ENCODE results near the gene ZYX. TPM values are rescaled to one million over a fixed set of nuclear protein-coding genes. Genes with fewer than 3 reads are reported as not detected.

The ZYX gene
- total RNA-seq, 2 experiments from 2014 or later: 189 TPM

GRCh38 chr7:143355450-143356385 is 25.4 kb upstream of the ZYX start:
- ChIA-PET POLR2A (no interaction called here), CTCF (interaction anchor here (0.9 to 2.1 kb wide), 5 partner anchors 9 to 15 kb away, joined by 3 to 10 read pairs (median 4); no protein-coding TSS in a partner anchor)
- no peak for DNase-seq
- Mint-ChIP-seq H3K9me3 (no peaks in the 10 kb centered on the region), H3K36me3 (ENCODE audit: low read depth) (no peaks in the 10 kb centered on the region), H3K27me3 (peaks cover 23% of the 10 kb centered on the region), H3K4me1 (no peaks in the 10 kb centered on the region), H3K27ac (no peak overlapping the region), H3K4me3 (no peak overlapping the region)

- DNase-seq: no peak
- peak overlapping the region; percentile 51 for H3K27ac Mint-ChIP-seq
- no peaks in the 10 kb centered on the region for H3K9me3 Mint-ChIP-seq
- peaks cover 30% of the 10 kb centered on the region for H3K27me3 Mint-ChIP-seq
- ChIA-PET POLR2A (no interaction called here), CTCF (interaction anchor here (2.0 to 2.1 kb wide), 2 partner anchors 11 to 15 kb away, joined by 5 to 10 read pairs; no protein-coding TSS in a partner anchor)
- H3K36me3 Mint-ChIP-seq (ENCODE audit: low read depth): no peaks in the 10 kb centered on the region
- H3K4me1 Mint-ChIP-seq: no peaks in the 10 kb centered on the region
- H3K4me3 Mint-ChIP-seq: no peak overlapping the region
Measured at GRCh38 chr7:143356414-143357050, 24.6 kb upstream of the ZYX start.

DNA sequence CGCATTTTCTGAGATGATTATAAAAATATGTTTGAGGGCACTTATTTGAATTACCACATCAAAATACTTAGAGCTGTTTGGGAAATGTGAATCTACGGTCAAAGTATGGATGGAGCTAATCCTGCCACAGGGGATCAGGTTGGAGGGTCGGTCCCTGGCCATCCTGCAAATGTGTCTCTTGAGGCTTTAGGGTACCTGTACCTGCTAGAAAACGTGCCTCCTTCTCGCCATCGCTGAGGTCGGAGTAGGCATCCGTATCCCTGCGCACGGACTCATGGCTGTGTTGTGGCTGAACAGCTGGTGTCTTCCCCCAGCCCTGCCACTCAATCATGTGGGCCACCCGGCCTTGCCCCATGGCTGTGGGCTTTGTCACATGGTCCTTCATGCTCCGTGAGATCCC is 22.5 kb upstream of the ZYX start:
- POLR2A ChIA-PET: interaction anchor here (0.7 kb wide), 1 partner anchor 17 kb away, joined by 3 read pairs; no protein-coding TSS in a partner anchor
- no peaks in the 10 kb centered on the region for H3K36me3 Mint-ChIP-seq (ENCODE audit: low read depth)
- peaks cover 41% of the 10 kb centered on the region for H3K27me3 Mint-ChIP-seq
- no peak overlapping the region for H3K27ac Mint-ChIP-seq
- no peak overlapping the region for H3K4me3 Mint-ChIP-seq
- CTCF ChIA-PET: interaction anchor here (0.6 to 2.3 kb wide), 3 partner anchors 17 to 201 kb away, joined by 3 to 11 read pairs (median 4); no protein-coding TSS in a partner anchor
- DNase-seq: no peak
- no peaks in the 10 kb centered on the region for H3K9me3 Mint-ChIP-seq
- peaks cover 8% of the 10 kb centered on the region for H3K4me1 Mint-ChIP-seq

GRCh38 chr7:143359771-143360353 is 21.3 kb upstream of the ZYX start:
- Mint-ChIP-seq H3K36me3 (ENCODE audit: low read depth) (no peaks in the 10 kb centered on the region), H3K9me3 (no peaks in the 10 kb centered on the region), H3K27ac (no peak overlapping the region), H3K27me3 (peaks cover 53% of the 10 kb centered on the region), H3K4me3 (no peak overlapping the region), H3K4me1 (peaks cover 8% of the 10 kb centered on the region)
- ChIA-PET POLR2A (no interaction called here), CTCF (interaction anchor here (1.1 to 2.3 kb wide), 8 partner anchors 9 to 40 kb away, joined by 3 to 11 read pairs (median 5); no protein-coding TSS in a partner anchor)
- DNase-seq: no peak

- Mint-ChIP-seq H3K4me1 (peaks cover 8% of the 10 kb centered on the region), H3K4me3 (peak overlapping the region; percentile 44), H3K27me3 (peaks cover 62% of the 10 kb centered on the region), H3K36me3 (ENCODE audit: low read depth) (no peaks in the 10 kb centered on the region), H3K9me3 (no peaks in the 10 kb centered on the region), H3K27ac (no peak overlapping the region)
- DNase-seq: no peak
- ChIA-PET CTCF (interaction anchor here (1.0 to 2.3 kb wide), 8 partner anchors 8 to 120 kb away, joined by 3 to 11 read pairs (median 5); no protein-coding TSS in a partner anchor), POLR2A (no interaction called here)
Measured at GRCh38 chr7:143360788-143361551, 20.2 kb upstream of the ZYX start.

DNA sequence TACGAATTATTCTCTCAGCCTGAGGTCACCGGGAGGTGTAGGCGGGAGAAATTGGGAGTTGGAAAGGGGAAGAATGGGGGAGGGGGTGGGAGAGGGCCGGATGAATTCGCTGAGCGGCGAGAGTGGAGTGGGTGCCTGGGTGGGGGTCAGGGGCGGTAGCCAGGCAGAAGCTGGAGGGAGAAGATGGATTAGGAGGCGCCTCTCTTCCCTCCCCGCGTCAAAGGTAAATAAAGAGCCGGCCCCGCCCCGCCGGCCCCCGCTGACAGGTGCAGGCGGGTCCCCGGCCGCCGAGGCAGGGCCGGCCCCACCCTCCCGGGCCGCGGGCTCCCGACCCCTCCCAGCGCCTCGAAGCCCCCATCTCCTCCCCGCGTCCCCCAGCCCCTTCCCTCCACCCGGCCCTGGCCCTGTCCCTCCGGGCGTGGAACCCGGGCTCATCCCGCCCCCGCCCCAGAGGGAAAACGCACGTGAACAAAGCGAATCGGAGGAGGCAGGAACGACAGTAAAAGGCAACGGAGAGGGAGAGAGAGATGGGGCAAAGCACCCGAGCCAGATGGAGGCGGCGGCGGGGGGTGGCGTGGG is 19.5 kb upstream of the ZYX start:
- H3K4me3 Mint-ChIP-seq: peak overlapping the region; percentile 78
- peaks cover 66% of the 10 kb centered on the region for H3K27me3 Mint-ChIP-seq
- DNase-seq: no peak
- no peaks in the 10 kb centered on the region for H3K9me3 Mint-ChIP-seq
- peaks cover 8% of the 10 kb centered on the region for H3K4me1 Mint-ChIP-seq
- POLR2A ChIA-PET: no interaction called here
- no peak overlapping the region for H3K27ac Mint-ChIP-seq
- no peaks in the 10 kb centered on the region for H3K36me3 Mint-ChIP-seq (ENCODE audit: low read depth)
- CTCF ChIA-PET: interaction anchor here (1.7 to 2.0 kb wide), 2 partner anchors 16 to 18 kb away, joined by 6 to 8 read pairs; no protein-coding TSS in a partner anchor

GRCh38 chr7:143362131-143363015 is 18.8 kb upstream of the ZYX start, which contains the start of gene FAM131B:
Gene FAM131B (minus strand): TSS chr7:143362713. CDS start chr7:143362603, 110 bp downstream.
- H3K27me3 Mint-ChIP-seq: peaks cover 63% of the 10 kb centered on the region
- ChIA-PET POLR2A (no interaction called here), CTCF (interaction anchor here (0.9 to 2.0 kb wide), 2 partner anchors 14 to 17 kb away, joined by 4 to 8 read pairs; no protein-coding TSS in a partner anchor)
- no peak within 1 kb of the TSS for H3K27ac Mint-ChIP-seq
- peaks cover 8% of the 10 kb centered on the region for H3K4me1 Mint-ChIP-seq
- no peaks in the 10 kb centered on the region for H3K9me3 Mint-ChIP-seq
- no peaks in the 10 kb centered on the region for H3K36me3 Mint-ChIP-seq (ENCODE audit: low read depth)
- peak within 1 kb of the TSS; percentile 78 for H3K4me3 Mint-ChIP-seq
- peak; percentile 35 for DNase-seq

GRCh38 chr7:143363016-143363937 is 17.9 kb upstream of the ZYX start:
- peaks cover 58% of the 10 kb centered on the region for H3K27me3 Mint-ChIP-seq

DNA sequence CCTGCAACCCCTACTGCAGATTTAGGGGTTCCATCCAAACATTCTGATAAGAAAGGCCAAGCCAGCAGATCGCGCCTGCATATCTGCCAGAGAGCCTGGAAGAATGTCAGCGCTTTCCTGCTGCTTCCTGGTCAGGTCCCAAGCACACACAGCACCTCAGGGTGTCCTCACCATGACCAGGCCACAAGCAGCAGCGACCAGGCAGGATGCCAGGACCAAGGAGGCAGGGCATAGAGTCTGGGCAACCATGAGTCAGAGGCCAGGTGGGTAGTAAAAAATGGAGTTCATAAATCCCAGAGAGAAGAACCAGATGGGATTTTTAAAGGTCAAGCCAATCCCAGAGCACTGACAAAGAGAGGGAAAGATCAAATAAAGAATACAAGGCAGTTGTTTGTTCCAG is 13.2 kb upstream of the ZYX start:
- Mint-ChIP-seq H3K27ac (no peak overlapping the region), H3K4me3 (no peak overlapping the region), H3K27me3 (peaks cover 37% of the 10 kb centered on the region), H3K4me1 (peaks cover 15% of the 10 kb centered on the region), H3K36me3 (ENCODE audit: low read depth) (no peaks in the 10 kb centered on the region), H3K9me3 (no peaks in the 10 kb centered on the region)
- ChIA-PET CTCF (interaction anchor here (0.5 to 5.3 kb wide), 5 partner anchors 8 to 32 kb away, joined by 3 to 31 read pairs (median 6); partner anchors contain the start of gene ZYX), POLR2A (no interaction called here)
- no peak for DNase-seq

More at GRCh38 chr7:143363016-143363937, 17.9 kb upstream of the ZYX start:
- Mint-ChIP-seq H3K36me3 (ENCODE audit: low read depth) (no peaks in the 10 kb centered on the region), H3K4me1 (peaks cover 8% of the 10 kb centered on the region), H3K9me3 (no peaks in the 10 kb centered on the region), H3K4me3 (peak overlapping the region; percentile 53), H3K27ac (no peak overlapping the region)
- ChIA-PET CTCF (interaction anchor here (0.7 to 1.0 kb wide), 4 partner anchors 15 to 116 kb away, joined by 3 to 4 read pairs (median 3); no protein-coding TSS in a partner anchor), POLR2A (interaction anchor here (0.6 kb wide), 2 partner anchors 42 to 84 kb away, joined by 3 to 5 read pairs; no protein-coding TSS in a partner anchor)
- no peak for DNase-seq

DNA sequence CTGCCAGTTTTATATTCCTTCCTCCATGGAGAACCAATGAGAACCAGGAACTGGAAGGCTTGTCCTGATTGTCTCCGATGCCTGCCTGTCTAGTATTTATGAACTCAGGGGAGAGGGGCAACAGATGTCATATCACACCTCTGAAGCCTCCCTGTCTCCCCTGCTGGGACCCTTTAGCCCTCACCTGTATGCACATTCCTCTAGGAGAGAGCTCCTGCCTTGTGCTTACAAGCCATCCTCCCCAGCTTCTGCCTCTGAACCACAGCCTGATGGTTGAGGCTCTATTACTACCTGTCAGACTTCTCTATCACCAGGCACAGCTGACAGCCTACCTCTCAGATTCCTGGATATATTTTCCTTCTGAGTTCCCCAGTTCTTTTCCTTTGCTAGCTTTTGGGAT is 12.8 kb upstream of the ZYX start:
- ChIA-PET POLR2A (no interaction called here), CTCF (interaction anchor here (0.5 to 5.3 kb wide), 5 partner anchors 8 to 47 kb away, joined by 3 to 31 read pairs (median 3); partner anchors contain the start of gene ZYX)

More for the DNA sequence above, 12.8 kb upstream of the ZYX start:
- Mint-ChIP-seq H3K9me3 (no peaks in the 10 kb centered on the region), H3K27ac (no peak overlapping the region), H3K4me1 (peaks cover 13% of the 10 kb centered on the region), H3K27me3 (peaks cover 33% of the 10 kb centered on the region), H3K4me3 (no peak overlapping the region), H3K36me3 (ENCODE audit: low read depth) (no peaks in the 10 kb centered on the region)
- DNase-seq: no peak

Data from activated CD4-positive, alpha-beta T cell treated with anti-CD3 and anti-CD28 coated beads, Interleukin-2, amount 10 ng/mL, durations not matched to agents 7 days and 5 days (primary cell).